Activated CD8-positive, alpha-beta memory T cell treated with anti-CD3 and anti-CD28 coated beads, Interleukin-2, amount 10 ng/mL, durations not matched to agents 7 days and 5 days (primary cell): ENCODE results near the gene MRFAP1. TPM values are rescaled to one million over a fixed set of nuclear protein-coding genes. Genes with fewer than 3 reads are reported as not detected.
"Not testable (repeated sequence)": the region's sequence is repeated elsewhere in the genome, so short reads cannot be mapped to it uniquely, and the experiment has no call there.

Source experiments
- ATAC-seq: fragments of 150-1000 bp; cut with Tn5 transposase; one replicate; pipeline ENCODE4 v1.10.0; 2021; ENCODE audit warnings: moderate library complexity
- CTCF ChIA-PET: fragments of 350-600 bp; sonication (Branson Sonifier 250); formaldehyde crosslinking; loops from one replicate; lab custom pipeline; 2021; ENCODE audit warnings: antibody characterized with exemption; lab: Charles Lee
- DNase-seq: peaks from one replicate; pipeline ENCODE4 v3.0.0-alpha.2; 2020
- H3K27ac Mint-ChIP-seq: one replicate; pipeline ENCODE4 v1.8.0; 2021; ENCODE audit warnings: mild to moderate bottlenecking, mixed read lengths
- H3K27me3 Mint-ChIP-seq: one replicate; pipeline ENCODE4 v1.8.0; 2021; ENCODE audit warnings: mixed read lengths
- H3K36me3 Mint-ChIP-seq: one replicate; pipeline ENCODE4 v1.8.0; 2021; ENCODE audit warnings: mild to moderate bottlenecking, mixed read lengths
- H3K4me1 Mint-ChIP-seq: one replicate; pipeline ENCODE4 v1.8.0; 2021; ENCODE audit warnings: mixed read lengths
- H3K4me3 Mint-ChIP-seq: one replicate; pipeline ENCODE4 v1.8.0; 2021; ENCODE audit warnings: mild to moderate bottlenecking, moderate library complexity, mixed read lengths
- H3K9me3 Mint-ChIP-seq: one replicate; pipeline ENCODE4 v1.8.0; 2022; ENCODE audit warnings: low read depth, mixed read lengths
- total RNA-seq, 2 experiments: library from RNA; stranded (reverse); gene quantifications; one replicate each; pipeline ENCODE4 v1.2.3, GENCODE V29; 2021

The MRFAP1 gene
- total RNA-seq, 2 experiments from 2014 or later, result 109 to 122 TPM

GRCh38 chr4:6632125-6632524 is 8.4 kb upstream of the MRFAP1 start:
- DNase-seq, result no peak
- CTCF ChIA-PET, result no interaction called here
- Mint-ChIP-seq H3K4me1 (peaks cover 3% of the 10 kb centered on the region), H3K27ac (no peak overlapping the region), H3K36me3 (no peaks in the 10 kb centered on the region), H3K27me3 (no peaks in the 10 kb centered on the region), H3K9me3 (no peaks in the 10 kb centered on the region), H3K4me3 (no peak overlapping the region)
- ATAC-seq, result no peak

- Mint-ChIP-seq H3K36me3 (no peaks in the 10 kb centered on the region), H3K9me3 (no peaks in the 10 kb centered on the region), H3K27ac (no peak overlapping the region), H3K4me1 (peaks cover 3% of the 10 kb centered on the region), H3K27me3 (no peaks in the 10 kb centered on the region), H3K4me3 (no peak overlapping the region)
- CTCF ChIA-PET, result no interaction called here
- DNase-seq (no peak), ATAC-seq (no peak)
These were observed 7.2 kb upstream of the MRFAP1 start for GRCh38 chr4:6633091-6633906.

- H3K36me3 Mint-ChIP-seq, result no peaks in the 10 kb centered on the region
- no peaks in the 10 kb centered on the region for H3K9me3 Mint-ChIP-seq
- H3K4me3 Mint-ChIP-seq, result no peak overlapping the region
- H3K27me3 Mint-ChIP-seq, result no peaks in the 10 kb centered on the region
- no peak for DNase-seq
- H3K27ac Mint-ChIP-seq, result no peak overlapping the region
- H3K4me1 Mint-ChIP-seq, result peaks cover 3% of the 10 kb centered on the region
- CTCF ChIA-PET, result interaction anchor here (0.6 kb wide), 1 partner anchor 1210 kb away, joined by 4 read pairs; no protein-coding TSS in a partner anchor
- ATAC-seq, result no peak
These were observed 5.7 kb upstream of the MRFAP1 start for GRCh38 chr4:6634746-6635145.

GRCh38 chr4:6639137-6639680 is 1.3 kb upstream of the MRFAP1 start:
- CTCF ChIA-PET, result no interaction called here
- H3K27me3 Mint-ChIP-seq, result no peaks in the 10 kb centered on the region
- H3K4me1 Mint-ChIP-seq, result peaks cover 20% of the 10 kb centered on the region

GRCh38 chr4:6641164-6641970 is 882 bp downstream of the MRFAP1 start:
- peak; percentile 43 for ATAC-seq
- peaks cover 23% of the 10 kb centered on the region for H3K4me1 Mint-ChIP-seq
- peaks cover 35% of the 10 kb centered on the region for H3K36me3 Mint-ChIP-seq
- peak; percentile 65 for DNase-seq
- CTCF ChIA-PET, result interaction anchor here (0.6 to 4.0 kb wide), 8 partner anchors 13 to 233 kb away, joined by 3 to 29 read pairs (median 4); partner anchors contain the start of gene BLOC1S4
- peak overlapping the region; percentile 99 for H3K4me3 Mint-ChIP-seq
- no peaks in the 10 kb centered on the region for H3K9me3 Mint-ChIP-seq
- H3K27ac Mint-ChIP-seq, result peak overlapping the region; percentile 100
- no peaks in the 10 kb centered on the region for H3K27me3 Mint-ChIP-seq

More at GRCh38 chr4:6639137-6639680, 1.3 kb upstream of the MRFAP1 start:
- Mint-ChIP-seq H3K9me3 (no peaks in the 10 kb centered on the region), H3K27ac (no peak overlapping the region), H3K4me3 (no peak overlapping the region), H3K36me3 (peaks cover 35% of the 10 kb centered on the region)
- ATAC-seq (no peak), DNase-seq (no peak)

GRCh38 chr4:6641971-6642320 is 1.5 kb downstream of the MRFAP1 start:
- Mint-ChIP-seq H3K36me3 (peaks cover 35% of the 10 kb centered on the region), H3K4me1 (peaks cover 23% of the 10 kb centered on the region)

GRCh38 chr4:6643141-6643847 is 2.8 kb downstream of the MRFAP1 start:
- no peak overlapping the region for H3K4me3 Mint-ChIP-seq
- CTCF ChIA-PET, result interaction anchor here (0.8 to 4.0 kb wide), 3 partner anchors 11 to 341 kb away, joined by 3 to 29 read pairs (median 4); a partner anchor contains a TSS
- H3K36me3 Mint-ChIP-seq, result peaks cover 35% of the 10 kb centered on the region
- no peak overlapping the region for H3K27ac Mint-ChIP-seq
- H3K27me3 Mint-ChIP-seq, result no peaks in the 10 kb centered on the region
- H3K4me1 Mint-ChIP-seq, result peaks cover 23% of the 10 kb centered on the region
- H3K9me3 Mint-ChIP-seq, result no peaks in the 10 kb centered on the region
- ATAC-seq (no peak), DNase-seq (no peak)

More at GRCh38 chr4:6641971-6642320, 1.5 kb downstream of the MRFAP1 start:
- DNase-seq (no peak), ATAC-seq (no peak)
- peak overlapping the region; percentile 99 for H3K4me3 Mint-ChIP-seq
- no peaks in the 10 kb centered on the region for H3K9me3 Mint-ChIP-seq
- CTCF ChIA-PET, result interaction anchor here (1.2 to 4.0 kb wide), 4 partner anchors 12 to 232 kb away, joined by 3 to 29 read pairs (median 9); a partner anchor contains a TSS
- no peaks in the 10 kb centered on the region for H3K27me3 Mint-ChIP-seq
- H3K27ac Mint-ChIP-seq, result peak overlapping the region; percentile 100

GRCh38 chr4:6644792-6645530 is 4.5 kb downstream of the MRFAP1 start:
- Mint-ChIP-seq H3K27ac (no peak overlapping the region), H3K9me3 (no peaks in the 10 kb centered on the region), H3K4me1 (peaks cover 23% of the 10 kb centered on the region), H3K27me3 (no peaks in the 10 kb centered on the region), H3K4me3 (no peak overlapping the region), H3K36me3 (peaks cover 35% of the 10 kb centered on the region)
- ATAC-seq (no peak), DNase-seq (no peak)
- CTCF ChIA-PET, result interaction anchor here (0.8 kb wide), 1 partner anchor 19 kb away, joined by 3 read pairs; no protein-coding TSS in a partner anchor

- no peaks in the 10 kb centered on the region for H3K27me3 Mint-ChIP-seq
- H3K4me3 Mint-ChIP-seq, result no peak overlapping the region
- ATAC-seq (no peak), DNase-seq (no peak)
- H3K4me1 Mint-ChIP-seq, result peaks cover 13% of the 10 kb centered on the region
- H3K9me3 Mint-ChIP-seq, result no peaks in the 10 kb centered on the region
- H3K27ac Mint-ChIP-seq, result no peak overlapping the region
- peaks cover 18% of the 10 kb centered on the region for H3K36me3 Mint-ChIP-seq
- CTCF ChIA-PET, result interaction anchor here (1.4 kb wide), 1 partner anchor 12 kb away, joined by 3 read pairs; no protein-coding TSS in a partner anchor
These were observed 6.7 kb downstream of the MRFAP1 start for GRCh38 chr4:6647169-6647568.

GRCh38 chr4:6647582-6648230 is 7.2 kb downstream of the MRFAP1 start:
- CTCF ChIA-PET, result interaction anchor here (1.4 kb wide), 1 partner anchor 11 kb away, joined by 3 read pairs; no protein-coding TSS in a partner anchor
- Mint-ChIP-seq H3K27me3 (no peaks in the 10 kb centered on the region), H3K36me3 (peaks cover 13% of the 10 kb centered on the region), H3K27ac (no peak overlapping the region), H3K4me3 (no peak overlapping the region), H3K9me3 (no peaks in the 10 kb centered on the region), H3K4me1 (peaks cover 8% of the 10 kb centered on the region)
- DNase-seq, result no peak
- ATAC-seq, result no peak

- Mint-ChIP-seq H3K9me3 (no peaks in the 10 kb centered on the region), H3K36me3 (no peaks in the 10 kb centered on the region), H3K27ac (no peak overlapping the region), H3K4me1 (peaks cover 3% of the 10 kb centered on the region), H3K4me3 (no peak overlapping the region), H3K27me3 (no peaks in the 10 kb centered on the region)
- CTCF ChIA-PET, result no interaction called here
- ATAC-seq (no peak), DNase-seq (no peak)
These were observed 8.7 kb downstream of the MRFAP1 start for GRCh38 chr4:6649216-6649615.

GRCh38 chr4:6654211-6654610 is 13.7 kb downstream of the MRFAP1 start:
- H3K4me1 Mint-ChIP-seq, DNase-seq, H3K9me3 Mint-ChIP-seq, ATAC-seq, H3K36me3 Mint-ChIP-seq, H3K4me3 Mint-ChIP-seq, H3K27me3 Mint-ChIP-seq, H3K27ac Mint-ChIP-seq: not testable (repeated sequence)
- CTCF ChIA-PET, result interaction anchor here (1.0 kb wide), 1 partner anchor 12 kb away, joined by 3 read pairs; no protein-coding TSS in a partner anchor
